ENCODE measurements around the gene ACTR3.

DNA sequence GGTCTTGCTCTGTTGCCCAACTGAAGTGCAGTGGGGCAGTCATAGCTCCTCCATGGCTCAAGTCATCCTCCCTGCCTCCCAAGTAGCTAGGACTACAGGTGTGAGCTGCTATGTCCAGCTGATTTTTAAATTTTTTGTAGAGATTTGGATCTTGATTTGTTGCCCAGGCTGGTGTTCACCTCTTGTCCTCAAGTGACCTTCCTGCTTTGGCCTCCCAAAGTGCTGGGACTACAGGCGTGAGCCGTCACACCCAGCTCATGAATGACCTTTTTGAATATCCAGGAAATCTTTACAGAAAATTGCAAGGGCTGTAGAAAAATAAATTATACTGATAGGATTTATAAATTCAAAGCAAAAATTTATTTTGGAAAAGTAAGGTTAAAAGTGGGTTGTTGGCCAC, 17.4 kb downstream of the ACTR3 start:
- TF ChIP-seq CTCF (IDR thresholded peaks at IDR 0.05; ENCODE audit: low read depth, low read length), result no peak
- no peak for TF ChIP-seq POLR2A (IDR thresholded peaks at IDR 0.05; ENCODE audit: extremely low read depth, insufficient read length)
- no peak for TF ChIP-seq MAX (IDR thresholded peaks at IDR 0.05; ENCODE audit: low read depth, low read length)
- no peak for TF ChIP-seq MYC (IDR thresholded peaks at IDR 0.05; ENCODE audit: low read depth, low read length)
